NCI-H774 (cell line): ENCODE results near the gene AR.
"Not testable (repeated sequence)": the region's sequence is repeated elsewhere in the genome, so short reads cannot be mapped to it uniquely, and the experiment has no call there.

Source experiments
- DNase-seq: peaks from one replicate; lab custom pipeline; 2025; lab: John Stamatoyannopoulos, UW

AR gene

DNA sequence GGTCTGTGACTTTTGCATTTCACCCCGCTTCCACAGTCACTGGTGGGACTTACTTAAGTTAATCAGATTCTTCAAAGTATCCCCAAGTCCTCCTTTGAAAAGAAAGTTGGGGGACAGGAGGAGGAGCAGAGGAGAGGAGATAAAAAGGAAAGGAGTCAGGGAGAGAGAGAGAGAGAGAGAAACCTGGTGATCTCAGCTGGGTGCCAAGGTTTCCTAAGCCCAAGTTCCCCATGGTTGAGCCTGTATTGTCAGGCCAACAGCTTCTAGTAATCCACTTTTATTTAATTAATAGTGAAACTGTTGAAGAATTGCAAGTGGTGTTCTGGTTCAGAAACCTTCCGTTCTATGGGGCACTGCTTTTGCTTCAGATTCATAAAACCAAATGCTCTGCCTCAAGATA is 91.6 kb downstream of the AR start:
- DNase-seq = no peak

GRCh38 chrX:67636532-67636931 is 92.7 kb downstream of the AR start:
- DNase-seq = no peak

GRCh38 chrX:67637293-67637692 is 93.5 kb downstream of the AR start:
- not testable (repeated sequence) for DNase-seq

DNA sequence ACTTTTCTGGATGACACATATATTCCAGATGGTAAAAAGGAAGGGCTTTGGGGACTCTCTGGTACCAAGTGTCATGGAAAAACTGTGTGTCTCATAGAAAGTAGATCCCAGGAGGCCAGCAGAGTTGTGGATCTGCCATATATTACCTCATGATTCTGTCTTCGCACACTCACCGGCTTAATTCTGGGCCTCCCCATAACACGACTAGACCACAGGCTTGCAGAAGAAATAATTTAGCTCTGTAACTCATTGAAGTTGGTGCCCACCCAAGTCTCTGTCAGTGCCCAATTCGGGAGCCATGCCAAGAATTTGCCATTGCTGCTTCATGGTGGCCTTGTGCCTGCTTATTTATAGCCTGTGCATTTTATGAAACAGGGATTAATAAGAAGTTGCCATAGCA is 104.5 kb downstream of the AR start:
- no peak for DNase-seq

GRCh38 chrX:67651437-67652142 is 107.8 kb downstream of the AR start:
- no peak for DNase-seq

DNA sequence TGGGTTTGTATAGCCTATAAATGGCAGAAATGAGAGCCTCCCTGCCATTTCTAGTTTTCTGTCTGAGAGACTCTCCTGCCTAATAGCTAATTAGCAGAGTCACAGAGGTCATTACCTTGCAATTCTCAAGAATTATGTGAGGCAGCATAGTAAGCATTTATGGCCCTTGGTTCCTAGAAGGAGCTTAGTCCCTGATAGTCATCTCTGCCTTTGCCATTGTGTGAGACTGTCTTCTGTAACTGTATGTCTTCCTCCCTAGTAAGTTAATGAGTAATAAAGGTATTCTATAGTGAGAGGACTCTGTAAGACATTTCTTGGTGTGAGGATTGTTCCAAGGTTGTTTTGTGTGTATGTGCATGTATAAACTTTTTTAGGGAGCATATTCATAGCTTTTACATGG is 108.7 kb downstream of the AR start:
- no peak for DNase-seq

DNA sequence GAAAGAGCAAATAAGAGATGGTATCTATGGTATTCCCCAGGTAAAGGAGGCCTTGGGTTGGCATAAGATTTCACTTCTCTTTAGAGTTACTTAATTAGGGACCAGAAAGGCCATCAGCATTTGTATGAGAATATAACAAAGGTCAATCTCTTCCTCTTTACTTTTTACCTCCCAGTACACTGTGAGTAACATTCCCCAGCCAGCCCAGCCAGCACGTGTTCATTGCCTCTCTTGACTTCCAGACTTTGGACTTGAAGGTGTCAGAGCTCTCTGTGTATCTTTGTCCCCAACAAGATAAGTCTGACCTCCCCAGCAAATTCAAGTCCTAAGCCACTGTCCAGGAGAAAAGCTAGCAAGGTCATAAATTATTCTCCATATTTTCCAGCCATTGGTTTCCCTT is 110.5 kb downstream of the AR start:
- DNase-seq = no peak

DNA sequence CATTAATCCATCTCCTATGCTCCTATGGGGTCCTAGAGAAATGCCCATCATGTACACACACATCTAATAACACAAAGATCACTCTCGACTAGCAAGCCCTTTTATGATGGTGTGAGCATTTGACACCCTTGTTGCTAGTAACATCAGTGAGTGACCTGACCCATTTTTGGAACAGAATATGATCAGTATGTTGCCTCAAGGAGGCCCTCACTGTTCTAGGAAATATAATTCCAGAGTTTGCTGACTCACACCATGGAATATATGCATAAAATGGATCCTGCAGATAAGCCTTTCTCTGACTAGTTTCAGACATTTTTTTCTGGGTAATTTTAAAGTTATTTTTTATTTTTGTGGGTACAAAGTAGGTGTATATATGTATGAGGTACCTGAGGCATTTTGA is 121.8 kb downstream of the AR start:
- no peak for DNase-seq

- DNase-seq = not testable (repeated sequence)
Measured at GRCh38 chrX:67670717-67671116, 126.9 kb downstream of the AR start.

DNA sequence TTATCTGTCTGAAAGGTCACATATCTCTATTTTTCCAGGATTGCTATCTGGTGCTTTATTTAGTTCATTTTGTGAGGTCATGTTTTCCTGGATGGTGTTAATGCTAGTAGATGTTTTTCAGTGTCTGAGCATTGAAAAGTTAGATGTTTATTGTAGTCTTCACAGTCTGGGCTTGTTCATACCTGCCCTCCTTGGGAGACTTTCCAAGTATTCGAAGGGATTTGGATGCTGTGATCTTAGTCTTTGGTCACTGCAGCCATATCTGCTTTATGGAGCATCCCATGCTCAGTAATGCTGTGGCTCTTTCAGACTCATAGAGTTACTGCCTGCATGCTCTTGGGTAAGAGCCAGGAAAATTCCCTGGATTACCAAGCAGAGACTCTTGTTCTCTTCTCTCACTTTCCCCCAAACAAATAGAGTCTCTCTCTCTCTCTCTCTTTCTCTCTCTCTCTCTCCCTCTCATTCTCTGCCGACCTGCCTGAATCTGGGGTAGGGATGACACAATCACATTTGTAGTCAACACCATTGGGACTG is 130.0 kb downstream of the AR start:
- DNase-seq = no peak

DNA sequence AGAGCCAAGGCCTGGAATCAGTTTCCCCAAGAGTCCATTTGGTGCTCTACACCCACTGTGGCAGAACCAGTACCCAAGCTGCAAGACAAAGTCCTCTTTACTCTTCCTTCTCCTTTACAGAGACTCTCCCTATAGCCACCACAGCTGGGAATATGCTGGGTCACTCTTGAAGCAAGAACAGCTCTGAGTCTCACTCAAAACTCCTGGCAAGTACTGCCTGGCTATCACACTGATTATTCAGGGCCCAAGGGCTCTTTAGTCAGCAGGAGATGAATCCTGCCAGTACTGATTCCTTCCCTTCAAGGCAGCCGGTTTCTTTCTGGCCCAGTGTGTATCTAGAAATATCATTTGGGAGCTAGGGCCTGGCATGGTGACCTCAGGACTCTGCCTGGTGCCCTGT is 130.9 kb downstream of the AR start:
- DNase-seq = no peak

GRCh38 chrX:67684136-67684535 is 140.3 kb downstream of the AR start:
- DNase-seq = no peak

GRCh38 chrX:67692246-67692645 is 148.4 kb downstream of the AR start:
- no peak for DNase-seq

GRCh38 chrX:67693928-67694327 is 150.1 kb downstream of the AR start:
- DNase-seq = no peak

DNA sequence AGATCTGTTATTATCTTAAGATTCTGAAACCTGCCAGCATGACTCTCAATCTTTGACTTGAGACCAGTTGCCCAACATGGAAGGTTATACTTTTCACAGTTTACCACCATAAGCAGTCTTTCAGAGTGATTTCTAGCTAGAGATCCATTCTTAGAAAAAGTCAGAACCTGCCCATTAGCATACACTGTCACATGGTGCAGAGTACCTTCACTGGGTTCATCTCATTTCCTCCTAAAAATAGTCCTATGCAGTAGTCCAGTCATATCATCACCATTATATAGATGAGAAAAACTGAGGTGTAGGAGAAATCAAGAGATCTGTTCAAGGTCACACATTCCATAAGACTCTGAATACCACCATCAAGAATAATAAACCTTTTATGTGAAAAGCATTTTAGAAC is 153.6 kb downstream of the AR start:
- DNase-seq = no peak

DNA sequence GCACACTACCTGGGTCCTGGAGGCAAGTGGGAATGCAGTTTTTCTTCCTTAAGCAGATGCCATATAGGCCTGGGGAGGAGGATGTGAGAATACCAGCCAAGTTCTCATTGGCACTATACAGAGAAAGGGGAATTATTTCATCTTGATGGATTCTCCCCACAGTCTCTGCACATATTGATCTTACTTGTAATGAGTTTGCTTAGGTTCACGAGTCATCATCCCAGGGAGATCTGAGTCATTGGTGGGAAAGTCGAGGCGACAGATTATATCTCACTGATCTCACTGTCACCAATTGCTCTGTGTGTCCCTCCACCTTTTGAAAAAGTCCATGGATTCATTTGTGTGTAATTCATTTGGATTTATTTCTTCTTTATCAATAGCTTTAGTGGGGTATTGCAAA is 156.8 kb downstream of the AR start:
- DNase-seq = no peak

- no peak for DNase-seq
Measured at GRCh38 chrX:67714004-67714403, 170.2 kb downstream of the AR start.

DNA sequence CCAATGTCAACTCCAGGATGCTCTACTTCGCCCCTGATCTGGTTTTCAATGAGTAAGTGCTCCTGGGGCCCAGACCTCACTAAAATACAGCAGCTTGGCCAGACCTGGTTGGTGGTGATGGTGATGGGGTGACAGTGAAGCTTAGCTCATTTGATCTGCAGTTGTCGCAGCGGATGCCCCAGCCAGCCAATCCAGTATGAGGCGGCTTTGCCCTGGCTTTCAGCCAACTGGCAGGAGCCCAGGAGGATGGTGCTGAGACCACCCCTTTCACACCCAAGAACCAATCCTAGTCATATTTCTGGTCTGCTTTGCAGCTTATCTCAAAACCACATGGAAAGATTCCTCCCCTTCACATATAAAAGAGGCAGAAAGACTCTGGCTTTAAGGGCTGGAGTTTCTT is 173.8 kb downstream of the AR start:
- DNase-seq = no peak

- no peak for DNase-seq
Measured at GRCh38 chrX:67718926-67719325, 175.1 kb downstream of the AR start.

DNA sequence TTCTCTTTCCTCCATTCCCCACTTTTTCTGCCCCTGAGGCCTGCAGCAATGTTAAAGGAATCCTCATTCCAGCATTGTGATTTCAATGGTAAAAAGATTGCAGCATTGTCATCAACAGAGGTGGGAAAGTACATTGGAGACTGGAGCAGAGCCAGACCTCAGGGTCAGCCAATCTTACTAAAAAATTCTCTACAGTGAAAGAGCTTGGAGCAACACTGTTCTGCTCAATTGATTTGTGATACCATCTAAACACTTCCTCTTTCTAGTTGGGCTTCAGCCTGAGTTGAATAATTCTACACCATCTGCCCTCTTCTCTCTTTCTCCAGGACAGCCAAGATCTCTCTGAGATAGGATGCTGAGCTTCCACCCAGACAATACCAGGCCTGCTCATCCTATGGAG is 176.5 kb downstream of the AR start:
- no peak for DNase-seq

GRCh38 chrX:67721321-67721720 is 177.5 kb downstream of the AR start:
- DNase-seq = no peak

DNA sequence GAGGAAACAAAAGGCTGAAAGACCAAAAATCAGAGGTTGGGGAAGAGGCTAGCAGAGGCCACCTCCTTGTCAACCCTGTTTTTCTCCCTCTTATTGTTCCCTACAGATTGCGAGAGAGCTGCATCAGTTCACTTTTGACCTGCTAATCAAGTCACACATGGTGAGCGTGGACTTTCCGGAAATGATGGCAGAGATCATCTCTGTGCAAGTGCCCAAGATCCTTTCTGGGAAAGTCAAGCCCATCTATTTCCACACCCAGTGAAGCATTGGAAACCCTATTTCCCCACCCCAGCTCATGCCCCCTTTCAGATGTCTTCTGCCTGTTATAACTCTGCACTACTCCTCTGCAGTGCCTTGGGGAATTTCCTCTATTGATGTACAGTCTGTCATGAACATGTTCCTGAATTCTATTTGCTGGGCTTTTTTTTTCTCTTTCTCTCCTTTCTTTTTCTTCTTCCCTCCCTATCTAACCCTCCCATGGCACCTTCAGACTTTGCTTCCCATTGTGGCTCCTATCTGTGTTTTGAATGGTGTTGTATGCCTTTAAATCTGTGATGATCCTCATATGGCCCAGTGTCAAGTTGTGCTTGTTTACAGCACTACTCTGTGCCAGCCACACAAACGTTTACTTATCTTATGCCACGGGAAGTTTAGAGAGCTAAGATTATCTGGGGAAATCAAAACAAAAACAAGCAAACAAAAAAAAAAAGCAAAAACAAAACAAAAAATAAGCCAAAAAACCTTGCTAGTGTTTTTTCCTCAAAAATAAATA is 179.9 kb downstream of the AR start:
- no peak for DNase-seq

- no peak for DNase-seq
Measured at GRCh38 chrX:67724359-67725110, 180.7 kb downstream of the AR start.
